Prostate gland (tissue), 2 donors: ENCODE measurements around the gene CENPP. TPM values are rescaled to one million over a fixed set of nuclear protein-coding genes. Genes with fewer than 3 reads are reported as not detected.

Experiments
- DNase-seq: peaks from one replicate; pipeline ENCODE4 v3.0.0-alpha.2; 2019; ENCODE audit warnings: low spot score
- H3K27ac ChIP-seq, 2 donors: fragments of 200-600 bp; sonication (generic); 2 replicates each; pipeline ENCODE4 v1.5.1; 2017 to 2019
- H3K27me3 ChIP-seq: fragments of 200-600 bp; sonication (generic); replicated peaks from 2 replicates; pipeline ENCODE4 v1.5.1; 2019; ENCODE audit not compliant: insufficient read depth
- H3K36me3 ChIP-seq, 2 donors: fragments of 200-600 bp; sonication (generic); 1 replicate in 1 of 2; 2 replicates in 1 of 2; pipeline versions ENCODE4 v1.5.1 to v1.8.1; 2017 to 2019
- H3K4me1 ChIP-seq: fragments of 200-600 bp; sonication (generic); replicated peaks from 2 replicates; pipeline ENCODE4 v1.5.1; 2019
- H3K4me3 ChIP-seq, 2 donors: fragments of 200-600 bp; sonication (generic); 2 replicates each; pipeline ENCODE4 v1.5.1; 2017 to 2019
- H3K9me3 ChIP-seq: fragments of 200-600 bp; sonication (generic); 2 replicates; pipeline ENCODE4 v1.5.1; 2017
- CTCF ChIP-seq, 4 experiments: fragments of 200-600 bp in 2 of 4; fragments of 450-650 bp in 2 of 4; sonication (generic) in 2 of 4; IDR thresholded peaks; 1 replicate in 3 of 4; 2 replicates in 1 of 4; pipeline ENCODE4 v1.5.1; 2016 to 2019; ENCODE audit warnings: antibody characterized with exemption in 4 of 4, mild to moderate bottlenecking in 2 of 4, moderate library complexity in 2 of 4
- POLR2A ChIP-seq: fragments of 450-650 bp; IDR thresholded peaks from one replicate; pipeline ENCODE4 v1.6.1; 2016; ENCODE audit warnings: antibody characterized with exemption, mild to moderate bottlenecking
- POLR2AphosphoS5 ChIP-seq: sonication (generic); formaldehyde crosslinking; IDR thresholded peaks from one replicate; pipeline ENCODE4 v1.6.1; 2017; ENCODE audit warnings: antibody characterized with exemption
- WGBS: methylation state at CpG from one replicate; pipeline ENCODE4 v1.1.5; 2018; 5-methylcytosine and 5-hydroxymethylcytosine counted together
- intact Hi-C: fragments of 100-400 bp; cut with DNase I; formaldehyde crosslinking; loops from one replicate; pipeline ENCODE4 v1.14.2; 2022
- total RNA-seq, 2 donors: library from RNA; depleted of rRNA; stranded (reverse); fragments of >200 nt; gene quantifications; one replicate each; pipeline ENCODE4 v1.1.0, GENCODE V29; 2016

CENPP gene
- total RNA-seq, 2 donors from 2014 or later = 1.4 to 21.5 TPM

DNA sequence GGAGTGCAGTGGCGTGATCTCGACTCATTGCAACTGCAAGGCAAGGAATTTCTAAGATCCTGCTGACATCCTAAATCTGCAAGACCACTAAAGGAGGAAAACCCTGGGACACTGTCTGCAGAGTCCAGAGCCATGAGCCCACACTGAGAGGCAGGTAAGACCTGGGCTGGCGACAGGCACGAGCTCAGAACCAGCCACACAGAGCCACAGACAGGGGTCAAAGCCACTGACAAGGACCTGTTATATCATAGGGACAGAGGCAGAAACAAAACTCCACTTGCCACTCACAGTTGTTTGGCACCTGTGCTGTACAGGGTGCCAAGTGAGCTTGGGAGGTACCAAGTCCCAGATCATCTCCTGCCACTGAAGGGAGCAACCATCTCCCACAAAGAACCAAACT, 310.0 kb downstream of the CENPP start:
- Histone ChIP-seq H3K4me3 (no peak overlapping the region), H3K36me3 (peaks cover 0 to 4% of the 10 kb centered on the region in 2 donors), H3K27me3 (no peaks in the 10 kb centered on the region), H3K27ac (no peak overlapping the region), H3K4me1 (no peaks in the 10 kb centered on the region), H3K9me3 (no peaks in the 10 kb centered on the region)
- WGBS = 91% methylated on average over 4 of the region's 4 CpGs
- intact Hi-C loops = loop anchor here (2.0 kb wide), 2 partner anchors 195 to 293 kb away; no protein-coding TSS in a partner anchor
- no peak for DNase-seq
- no peak for TF ChIP-seq POLR2AphosphoS5
- no peak for TF ChIP-seq POLR2A
- no peak for TF ChIP-seq CTCF (IDR thresholded peaks at IDR 0.05)

DNA sequence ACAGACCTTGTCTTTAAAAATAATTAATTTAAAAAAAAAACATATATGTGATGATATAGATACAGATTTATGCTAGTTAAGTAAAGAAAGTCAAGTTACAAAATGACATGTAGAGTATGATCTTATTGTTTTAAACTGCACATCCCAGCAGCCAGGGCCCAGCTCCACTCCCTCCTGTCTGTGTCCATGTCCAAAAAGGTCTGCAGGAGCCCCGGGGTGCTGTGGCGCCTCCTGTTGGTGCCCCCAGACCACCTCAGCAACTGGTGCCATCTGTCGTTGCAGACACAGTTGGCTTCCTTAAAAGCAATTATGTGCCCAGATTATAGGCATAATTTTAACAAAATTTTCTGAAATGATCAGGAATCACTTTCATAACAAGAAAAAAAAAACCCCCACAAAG, 310.9 kb downstream of the CENPP start:
- Histone ChIP-seq H3K9me3 (no peaks in the 10 kb centered on the region), H3K36me3 (peaks cover 0 to 4% of the 10 kb centered on the region in 2 donors), H3K27me3 (no peaks in the 10 kb centered on the region), H3K4me1 (no peaks in the 10 kb centered on the region), H3K4me3 (no peak overlapping the region), H3K27ac (no peak overlapping the region)
- no peak for DNase-seq
- WGBS = 92% methylated on average over 3 of the region's 3 CpGs
- TF ChIP-seq POLR2AphosphoS5 = no peak
- no peak for TF ChIP-seq POLR2A
- TF ChIP-seq CTCF (IDR thresholded peaks at IDR 0.05) = no peak
- intact Hi-C loops = no loop called here

GRCh38 chr9:92637326-92637725, 311.6 kb downstream of the CENPP start:
- DNase-seq = no peak
- Histone ChIP-seq H3K27me3 (no peaks in the 10 kb centered on the region), H3K36me3 (peaks cover 0 to 4% of the 10 kb centered on the region in 2 donors), H3K27ac (no peak overlapping the region), H3K9me3 (no peaks in the 10 kb centered on the region), H3K4me3 (no peak overlapping the region), H3K4me1 (no peaks in the 10 kb centered on the region)
- intact Hi-C loops = no loop called here
- 91% methylated on average over 7 of the region's 7 CpGs for WGBS
- TF ChIP-seq CTCF (IDR thresholded peaks at IDR 0.05) (no peak), POLR2A (no peak), POLR2AphosphoS5 (no peak)

DNA sequence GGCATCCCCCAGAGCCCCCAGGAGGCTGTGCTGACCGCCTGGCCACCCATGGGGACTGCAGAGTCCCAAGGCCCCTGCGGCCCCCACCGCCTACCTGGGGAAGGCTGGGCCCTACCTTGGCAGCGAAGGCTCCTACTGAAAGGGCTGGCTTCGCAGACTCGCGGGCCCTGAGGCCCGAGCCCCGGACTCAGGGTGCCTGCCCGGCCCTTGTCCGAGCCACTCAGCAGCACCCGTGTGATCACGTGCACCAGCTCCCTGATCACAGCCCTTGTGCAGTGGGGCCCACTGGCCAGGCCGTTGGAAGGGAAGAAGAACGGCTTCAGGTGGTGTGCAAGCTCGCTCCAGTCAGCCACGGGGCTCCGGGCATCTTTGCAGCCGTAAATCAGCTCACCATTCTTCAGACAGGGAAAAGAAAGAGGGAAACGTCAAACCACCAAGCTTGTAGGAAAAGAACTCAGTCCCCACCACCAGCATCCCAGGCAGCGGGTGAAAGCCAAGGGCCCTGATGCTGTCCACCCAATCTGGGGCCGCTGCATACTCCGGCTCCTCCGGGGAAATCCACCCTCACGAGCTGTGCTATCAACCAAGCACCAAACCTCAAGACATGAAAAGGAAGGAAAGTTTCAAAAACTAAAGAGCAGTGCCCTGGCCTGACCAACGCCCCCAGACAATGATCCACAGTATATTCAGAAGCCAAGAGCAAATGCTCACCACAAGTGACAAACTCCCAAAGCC, 312.3 kb downstream of the CENPP start:
- DNase-seq = no peak
- Histone ChIP-seq H3K27ac (no peak overlapping the region), H3K4me1 (no peaks in the 10 kb centered on the region), H3K4me3 (no peak overlapping the region), H3K36me3 (peaks cover 0 to 7% of the 10 kb centered on the region in 2 donors), H3K27me3 (no peaks in the 10 kb centered on the region), H3K9me3 (no peaks in the 10 kb centered on the region)
- 93% methylated on average over 17 of the region's 26 CpGs for WGBS
- TF ChIP-seq POLR2AphosphoS5 (no peak), POLR2A (no peak), CTCF (IDR thresholded peaks at IDR 0.05) (no peak)
- intact Hi-C loops = no loop called here

- 87% methylated on average over 4 of the region's 5 CpGs for WGBS
- peaks cover 0 to 7% of the 10 kb centered on the region in 2 donors for H3K36me3 ChIP-seq
- no peak overlapping the region for H3K27ac ChIP-seq
- TF ChIP-seq POLR2AphosphoS5 = no peak
- TF ChIP-seq CTCF (IDR thresholded peaks at IDR 0.05) = no peak
- no peak for TF ChIP-seq POLR2A
- no peak for DNase-seq
- H3K27me3 ChIP-seq = no peaks in the 10 kb centered on the region
- H3K4me1 ChIP-seq = no peaks in the 10 kb centered on the region
- H3K9me3 ChIP-seq = no peaks in the 10 kb centered on the region
- no peak overlapping the region for H3K4me3 ChIP-seq
- intact Hi-C loops = no loop called here
These were observed 312.9 kb downstream of the CENPP start for GRCh38 chr9:92638621-92639101.
